Ectodermal cell (in vitro differentiated cells): Measurements from ENCODE around the gene HUNK.

Experiments used
- H3K27ac ChIP-seq: 2 replicates; pipeline ENCODE4 v1.7.0; 2013; ENCODE audit warnings: mild to moderate bottlenecking, low read depth, low read length; ENCODE audit not compliant: insufficient read depth, poor library complexity, severe bottlenecking
- H3K27me3 ChIP-seq: 2 replicates; pipeline ENCODE4 v1.7.0; 2013; ENCODE audit warnings: mild to moderate bottlenecking, low read length; ENCODE audit not compliant: insufficient read depth, control insufficient read depth, poor library complexity, severe bottlenecking
- H3K36me3 ChIP-seq: one replicate; pipeline ENCODE4 v1.7.0; 2013; ENCODE audit warnings: low read length; ENCODE audit not compliant: control insufficient read depth, insufficient read depth
- H3K4me1 ChIP-seq: one replicate; pipeline ENCODE4 v1.7.0; 2013; ENCODE audit warnings: low read length; ENCODE audit not compliant: control insufficient read depth, insufficient read depth
- H3K4me3 ChIP-seq: 2 replicates; pipeline ENCODE4 v1.7.0; 2013; ENCODE audit warnings: low read depth, low read length, control low read depth; ENCODE audit not compliant: insufficient read depth
- H3K9me3 ChIP-seq: 2 replicates; pipeline ENCODE4 v1.7.0; 2013; ENCODE audit warnings: mild to moderate bottlenecking, low read length, moderate library complexity; ENCODE audit not compliant: control insufficient read depth
- WGBS, 2 experiments: methylation state at CpG; one replicate each; pipeline ENCODE4 v1.1.7; 2013; ENCODE audit warnings: missing lambda C conversion rate in 2 of 2; 5-methylcytosine and 5-hydroxymethylcytosine counted together

Gene HUNK

GRCh38 chr21:32008714-32009113 lies 135.9 kb downstream of the HUNK start:
- WGBS, 2 experiments = 79 to 89% methylated on average over 1 to 2 of the region's 2 CpGs
- H3K9me3 ChIP-seq = no peaks in the 10 kb centered on the region
- no peak overlapping the region for H3K4me3 ChIP-seq
- no peaks in the 10 kb centered on the region for H3K27me3 ChIP-seq
- H3K36me3 ChIP-seq = no peaks in the 10 kb centered on the region
- H3K4me1 ChIP-seq = no peaks in the 10 kb centered on the region
- no peak overlapping the region for H3K27ac ChIP-seq

GRCh38 chr21:32009263-32009662 lies 136.4 kb downstream of the HUNK start:
- 95 to 98% methylated on average over 3 of the region's 3 CpGs for WGBS, 2 experiments
- no peaks in the 10 kb centered on the region for H3K9me3 ChIP-seq

GRCh38 chr21:32015461-32016139 lies 142.8 kb downstream of the HUNK start:
- Histone ChIP-seq H3K27me3 (no peaks in the 10 kb centered on the region), H3K4me1 (peaks cover 3% of the 10 kb centered on the region), H3K27ac (no peak overlapping the region), H3K36me3 (no peaks in the 10 kb centered on the region), H3K9me3 (no peaks in the 10 kb centered on the region), H3K4me3 (no peak overlapping the region)
- WGBS, 2 experiments = 91 to 92% methylated on average over 7 of the region's 7 CpGs

More at GRCh38 chr21:32009263-32009662, 136.4 kb downstream of the HUNK start:
- Histone ChIP-seq H3K4me1 (no peaks in the 10 kb centered on the region), H3K4me3 (no peak overlapping the region), H3K27ac (no peak overlapping the region), H3K27me3 (no peaks in the 10 kb centered on the region), H3K36me3 (no peaks in the 10 kb centered on the region)

- no peak overlapping the region for H3K27ac ChIP-seq
- H3K36me3 ChIP-seq = no peaks in the 10 kb centered on the region
- H3K27me3 ChIP-seq = no peaks in the 10 kb centered on the region
- H3K4me3 ChIP-seq = no peak overlapping the region
- H3K9me3 ChIP-seq = no peaks in the 10 kb centered on the region
- H3K4me1 ChIP-seq = peaks cover 4% of the 10 kb centered on the region
- WGBS, 2 experiments = 92 to 96% methylated on average over 3 of the region's 3 CpGs
Measured at GRCh38 chr21:32018381-32018780, 145.6 kb downstream of the HUNK start.

GRCh38 chr21:32020564-32020963 lies 147.7 kb downstream of the HUNK start:
- H3K4me3 ChIP-seq = no peak overlapping the region
- H3K36me3 ChIP-seq = no peaks in the 10 kb centered on the region
- peaks cover 4% of the 10 kb centered on the region for H3K4me1 ChIP-seq
- H3K9me3 ChIP-seq = no peaks in the 10 kb centered on the region
- 55 to 61% methylated on average over 5 of the region's 5 CpGs for WGBS, 2 experiments
- no peaks in the 10 kb centered on the region for H3K27me3 ChIP-seq
- H3K27ac ChIP-seq = no peak overlapping the region

- Histone ChIP-seq H3K36me3 (no peaks in the 10 kb centered on the region), H3K27ac (no peak overlapping the region), H3K27me3 (no peaks in the 10 kb centered on the region), H3K9me3 (no peaks in the 10 kb centered on the region), H3K4me1 (peaks cover 4% of the 10 kb centered on the region), H3K4me3 (no peak overlapping the region)
- WGBS, 2 experiments = 93 to 94% methylated on average over 12 of the region's 12 CpGs
Measured at GRCh38 chr21:32021319-32021994, 148.6 kb downstream of the HUNK start.

- H3K27me3 ChIP-seq = no peaks in the 10 kb centered on the region
- no peak overlapping the region for H3K27ac ChIP-seq
- no peak overlapping the region for H3K4me3 ChIP-seq
- H3K4me1 ChIP-seq = peaks cover 4% of the 10 kb centered on the region
- WGBS, 2 experiments = 92 to 96% methylated on average over 6 of the region's 6 CpGs
- no peaks in the 10 kb centered on the region for H3K36me3 ChIP-seq
- H3K9me3 ChIP-seq = no peaks in the 10 kb centered on the region
Measured at GRCh38 chr21:32022146-32022545, 149.3 kb downstream of the HUNK start.

GRCh38 chr21:32030146-32030652 lies 157.4 kb downstream of the HUNK start:
- WGBS, 2 experiments = 68 to 69% methylated on average over 7 of the region's 7 CpGs
- no peaks in the 10 kb centered on the region for H3K4me1 ChIP-seq
- H3K4me3 ChIP-seq = no peak overlapping the region
- H3K9me3 ChIP-seq = no peaks in the 10 kb centered on the region
- H3K27ac ChIP-seq = no peak overlapping the region
- H3K36me3 ChIP-seq = no peaks in the 10 kb centered on the region
- no peaks in the 10 kb centered on the region for H3K27me3 ChIP-seq

- Histone ChIP-seq H3K27ac (no peak overlapping the region), H3K36me3 (no peaks in the 10 kb centered on the region), H3K4me1 (no peaks in the 10 kb centered on the region), H3K4me3 (no peak overlapping the region), H3K9me3 (no peaks in the 10 kb centered on the region), H3K27me3 (no peaks in the 10 kb centered on the region)
- 93 to 95% methylated on average over 5 of the region's 5 CpGs for WGBS, 2 experiments
Measured at GRCh38 chr21:32034850-32035249, 162.0 kb downstream of the HUNK start.

- H3K4me3 ChIP-seq = no peak overlapping the region
- no peaks in the 10 kb centered on the region for H3K4me1 ChIP-seq
- no peaks in the 10 kb centered on the region for H3K9me3 ChIP-seq
- H3K36me3 ChIP-seq = no peaks in the 10 kb centered on the region
- H3K27ac ChIP-seq = no peak overlapping the region
- H3K27me3 ChIP-seq = no peaks in the 10 kb centered on the region
- WGBS, 2 experiments = 91 to 96% methylated on average over 2 of the region's 2 CpGs
Measured at GRCh38 chr21:32035617-32036016, 162.8 kb downstream of the HUNK start.
